ENCODE measurements around the gene YJU2.
A peak's percentile ranks its signal among the peaks of the same experiment; 100 is the strongest.

YJU2 gene

DNA sequence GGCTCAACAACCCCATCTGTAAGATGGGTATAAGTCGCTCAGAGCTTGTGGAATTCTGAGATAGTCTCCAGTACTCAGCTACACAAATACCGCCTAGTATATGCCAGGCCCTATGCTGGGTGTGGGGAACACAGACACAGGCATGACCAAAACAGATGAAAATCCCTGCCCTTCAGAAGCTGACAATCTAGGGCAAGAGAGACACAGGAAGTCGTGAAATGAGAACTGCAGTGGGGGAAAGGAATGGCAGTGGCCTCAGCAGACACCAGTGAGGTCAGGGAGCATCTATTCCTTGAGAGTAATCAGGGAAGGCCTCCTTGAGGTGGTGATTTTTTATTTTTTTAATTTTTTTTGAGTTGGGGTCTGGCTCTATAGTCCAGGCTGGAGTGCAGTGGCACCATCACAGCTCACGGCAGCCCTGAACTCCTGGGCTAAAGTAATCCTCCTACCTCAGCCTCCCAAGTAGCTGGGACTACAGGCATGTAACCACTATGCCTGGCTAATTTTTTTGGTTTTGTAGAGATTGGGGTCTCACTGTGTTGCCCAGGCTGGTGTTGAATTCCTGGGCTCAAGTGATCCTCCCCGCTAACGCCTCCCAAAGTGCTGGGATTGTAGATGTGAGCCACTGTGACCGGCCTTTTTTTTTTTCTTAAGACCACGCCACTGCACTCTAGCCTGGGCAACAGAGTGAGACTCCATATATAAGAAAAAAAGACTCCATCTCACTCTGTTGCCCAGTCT, 52.1 kb downstream of the YJU2 start:
- no peak for DNase-seq (ENCODE audit: low spot score)

GRCh38 chr19:4300589-4300988, 53.7 kb downstream of the YJU2 start:
- DNase-seq (ENCODE audit: low spot score) = no peak

DNA sequence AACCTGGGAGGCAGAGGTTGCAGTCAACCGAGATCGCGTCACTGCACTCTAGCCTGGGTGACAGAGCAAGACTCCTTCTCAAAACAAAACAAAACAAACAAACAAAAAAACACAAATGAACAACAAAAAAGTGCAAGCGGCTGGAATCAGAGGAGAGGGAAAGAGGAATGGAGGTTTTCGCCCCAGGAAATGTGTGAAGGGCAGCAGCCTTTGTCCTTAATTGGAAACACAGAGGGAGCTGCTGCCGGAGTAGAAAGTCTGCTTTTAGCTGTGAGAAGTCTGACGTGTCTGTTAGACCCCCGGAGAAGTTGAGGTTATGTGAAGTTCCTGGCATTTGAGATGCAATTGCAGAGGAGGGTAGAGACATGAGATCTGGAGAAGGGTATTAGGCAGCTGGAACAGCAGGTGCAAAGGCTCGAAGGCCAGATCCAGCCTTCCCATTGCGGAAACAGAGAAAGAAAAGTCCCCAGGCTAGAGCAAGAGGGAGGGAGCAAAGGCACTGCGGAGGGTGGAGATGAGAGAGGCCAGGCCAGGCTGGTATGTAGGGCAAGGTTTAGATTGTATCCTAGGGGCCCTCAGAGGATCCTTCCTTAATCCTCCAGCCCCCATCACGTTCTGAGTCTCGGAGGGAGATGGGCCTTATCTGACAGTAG, 54.8 kb downstream of the YJU2 start:
- DNase-seq (ENCODE audit: low spot score) = no peak

DNA sequence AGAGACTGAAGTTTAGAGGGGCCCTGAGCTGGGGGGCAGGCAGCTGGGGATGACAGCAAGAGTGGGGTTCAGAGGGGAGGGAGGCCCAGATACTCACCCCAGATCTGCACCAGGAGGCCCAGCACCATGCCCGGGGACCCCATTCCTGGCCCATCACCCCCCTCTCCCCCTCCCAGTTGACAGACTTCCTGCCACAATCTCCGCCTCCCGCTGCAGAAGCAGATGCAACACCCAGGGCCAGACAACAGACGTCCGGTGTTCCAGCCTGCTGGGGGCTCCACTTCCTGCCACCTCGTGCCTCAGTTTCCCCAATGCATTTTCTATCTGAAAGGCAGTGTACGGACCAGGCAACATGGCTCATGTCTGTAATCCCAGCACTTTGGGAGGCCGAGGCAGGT, 55.4 kb downstream of the YJU2 start, which contains the start of gene TMIGD2:
TSS of gene TMIGD2 (minus strand) at position 147 of the 398 bp plus-strand sequence. CDS start at position 143, 4 bp downstream.
- DNase-seq (ENCODE audit: low spot score) = no peak

DNA sequence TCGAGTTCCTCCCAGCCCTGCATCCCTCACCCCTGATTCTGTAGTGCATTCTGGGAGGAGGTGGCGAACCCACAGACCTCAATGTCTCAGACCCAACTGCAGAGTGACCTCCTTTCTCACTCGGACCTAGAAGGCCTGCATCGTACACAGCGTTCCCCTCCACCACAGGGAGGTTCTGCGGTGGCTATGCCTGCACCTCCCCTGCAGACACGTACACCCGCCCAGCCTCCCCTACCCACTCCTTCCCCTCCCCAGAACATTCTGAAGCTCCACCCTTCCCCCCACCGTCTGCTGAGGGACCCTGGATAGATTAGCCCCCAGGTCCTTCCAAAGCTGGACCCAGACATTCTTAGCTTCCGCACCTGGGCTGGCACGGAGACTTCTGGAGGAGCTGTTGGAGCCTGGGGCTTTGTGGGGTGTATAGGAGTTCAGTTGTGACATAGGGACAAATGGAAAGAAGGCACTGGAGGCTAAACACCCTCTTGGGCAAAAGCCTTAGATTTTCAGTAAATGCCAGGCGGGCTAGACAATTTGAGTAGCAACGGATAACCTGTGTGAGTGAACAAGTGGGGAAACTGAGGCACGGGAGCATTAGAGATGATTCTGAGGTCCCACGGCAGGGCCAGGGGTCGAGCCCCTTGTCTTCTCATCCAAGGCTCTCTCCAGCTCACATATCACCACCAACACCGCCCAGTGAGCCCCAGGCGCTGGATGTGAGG, 57.1 kb downstream of the YJU2 start:
- no peak for DNase-seq (ENCODE audit: low spot score)

GRCh38 chr19:4304538-4305256, 57.8 kb downstream of the YJU2 start, which contains the start of gene FSD1:
TSS of gene FSD1 (plus strand) at chr19:4304598. CDS start at chr19:4304747, 149 bp downstream.
- DNase-seq (ENCODE audit: low spot score) = peak; percentile 98

GRCh38 chr19:4305257-4305612, 58.4 kb downstream of the YJU2 start:
- DNase-seq (ENCODE audit: low spot score) = no peak

GRCh38 chr19:4305659-4306058, 58.8 kb downstream of the YJU2 start:
- no peak for DNase-seq (ENCODE audit: low spot score)

- DNase-seq (ENCODE audit: low spot score) = no peak
Observed at GRCh38 chr19:4310247-4311121, 63.6 kb downstream of the YJU2 start.

DNA sequence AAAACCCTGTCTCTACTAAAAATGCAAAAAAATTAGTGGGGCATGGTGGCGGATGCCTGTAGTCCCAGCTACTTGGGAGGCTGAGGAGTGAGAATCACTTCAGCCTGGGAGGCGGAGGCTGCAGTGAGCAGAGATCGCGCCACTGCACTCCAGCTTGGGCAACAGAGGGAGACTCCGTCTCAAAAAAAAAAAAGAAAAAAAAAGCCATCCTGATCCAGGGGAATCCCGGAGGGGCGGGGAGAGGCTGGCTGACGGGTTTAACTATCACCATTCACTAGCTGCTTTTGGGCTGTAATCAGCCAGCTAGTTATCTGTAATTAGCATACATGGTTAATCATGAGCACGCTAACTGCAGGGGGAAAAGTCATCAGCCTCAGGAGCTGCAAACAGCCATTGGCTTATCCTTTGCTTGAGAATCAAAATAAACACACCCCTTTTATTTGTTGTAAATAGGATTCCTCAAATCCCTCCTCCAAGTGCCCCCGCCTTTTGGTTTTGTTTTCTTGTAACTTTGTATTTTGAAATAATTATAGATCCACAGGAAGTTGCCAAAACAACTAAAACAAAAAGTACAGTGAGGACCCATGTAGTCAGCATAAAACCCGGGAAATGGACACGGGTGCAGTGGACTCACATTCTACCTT, 67.1 kb downstream of the YJU2 start:
- no peak for DNase-seq (ENCODE audit: low spot score)

DNA sequence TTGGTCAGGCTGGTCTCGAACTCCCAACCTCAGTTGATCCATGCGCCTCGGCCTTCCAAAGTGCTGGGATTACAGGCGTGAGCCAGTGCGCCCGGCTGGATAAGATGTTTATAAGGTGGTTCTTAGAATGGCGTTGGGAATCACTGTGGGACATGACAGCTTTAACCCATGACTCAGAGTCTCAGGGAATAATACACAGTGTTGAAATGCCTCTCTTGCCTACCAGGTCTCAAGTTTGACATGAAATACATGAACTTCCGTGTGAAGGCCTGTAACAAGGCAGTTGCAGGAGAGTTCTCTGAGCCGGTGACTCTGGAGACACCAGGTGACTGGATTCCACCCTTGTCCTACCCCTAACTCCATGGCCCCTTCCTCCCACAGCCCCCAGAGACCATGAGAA, 70.1 kb downstream of the YJU2 start:
- DNase-seq (ENCODE audit: low spot score) = no peak

GRCh38 chr19:4318460-4318859, 71.6 kb downstream of the YJU2 start:
- no peak for DNase-seq (ENCODE audit: low spot score)

Measured in hepatic stellate cell (primary cell).